NCI-H2196 treated with DMSO at 0.1 percent for 48 hours (cell line): ENCODE results near the gene SLX9.
"Not testable (repeated sequence)": the region's sequence is repeated elsewhere in the genome, so short reads cannot be mapped to it uniquely, and the experiment has no call there.

Experiments
- DNase-seq: peaks from one replicate; lab custom pipeline; 2025; ENCODE audit not compliant: unreplicated experiment; lab: John Stamatoyannopoulos, UW

The SLX9 gene

GRCh38 chr21:45015469-45015860 is 75.6 kb downstream of the SLX9 start:
- DNase-seq, result no peak

GRCh38 chr21:45016031-45016405 is 76.2 kb downstream of the SLX9 start:
- no peak for DNase-seq

GRCh38 chr21:45016406-45017038 is 76.7 kb downstream of the SLX9 start:
- no peak for DNase-seq

- no peak for DNase-seq
Observed at GRCh38 chr21:45017039-45017960, 77.5 kb downstream of the SLX9 start.

GRCh38 chr21:45018131-45019075 is 78.6 kb downstream of the SLX9 start:
- DNase-seq, result no peak

- DNase-seq, result no peak
Observed at GRCh38 chr21:45019076-45019886, 79.5 kb downstream of the SLX9 start.

- DNase-seq, result no peak
Observed at GRCh38 chr21:45019887-45020537, 80.2 kb downstream of the SLX9 start.

- DNase-seq, result no peak
Observed at GRCh38 chr21:45020629-45021427, 81.0 kb downstream of the SLX9 start.

GRCh38 chr21:45021428-45022347 is 81.9 kb downstream of the SLX9 start:
- DNase-seq, result no peak

- no peak for DNase-seq
Observed at GRCh38 chr21:45022348-45022675, 82.5 kb downstream of the SLX9 start.

GRCh38 chr21:45022736-45023135 is 82.9 kb downstream of the SLX9 start:
- no peak for DNase-seq

- not testable (repeated sequence) for DNase-seq
Observed at GRCh38 chr21:45024516-45024915, 84.7 kb downstream of the SLX9 start.

- DNase-seq, result no peak
Observed at GRCh38 chr21:45026066-45026745, 86.4 kb downstream of the SLX9 start.
